HEK293 (cell line): Measurements from ENCODE around the gene PTHLH.

Source experiments
- SCRT1 ChIP-seq: fragments of 450-650 bp; formaldehyde crosslinking; IDR thresholded peaks from 2 replicates; pipeline ENCODE4 v1.5.1; 2016; ENCODE audit warnings: missing biosample characterization, missing genetic modification characterization, borderline replicate concordance
- ZNF514 ChIP-seq: fragments of 450-650 bp; formaldehyde crosslinking; IDR thresholded peaks from 2 replicates; pipeline ENCODE4 v1.5.1; 2016; ENCODE audit warnings: missing biosample characterization, missing genetic modification characterization
- TF ChIP-seq, protein P1 (sequence below): fragments of 450-650 bp; formaldehyde crosslinking; IDR thresholded peaks from 2 replicates; pipeline ENCODE4 v1.5.1; 2016; ENCODE audit warnings: missing biosample characterization, missing genetic modification characterization

DNA sequence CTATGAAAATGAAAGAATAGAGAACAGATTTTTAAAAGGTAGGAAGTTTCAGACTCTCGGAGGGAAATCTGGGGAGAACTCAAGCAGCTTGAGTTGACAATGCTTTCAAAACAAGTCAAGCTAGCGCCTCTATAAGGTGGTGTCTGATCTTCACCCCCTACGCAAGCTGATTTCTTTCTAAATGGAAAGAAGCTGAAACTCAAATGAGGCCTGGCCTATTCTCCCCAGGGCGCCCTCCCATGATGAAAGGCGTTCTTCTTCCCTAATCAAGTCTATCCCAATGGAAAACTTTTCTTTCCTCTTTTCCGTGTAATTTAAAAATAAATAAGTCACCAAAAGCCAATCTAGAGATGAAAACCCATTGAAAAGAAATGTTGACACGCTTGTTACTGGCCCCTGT, 20.6 kb downstream of the PTHLH start:
- TF ChIP-seq SCRT1 (no peak), ZNF514 (no peak)
- TF ChIP-seq, protein P1, sequence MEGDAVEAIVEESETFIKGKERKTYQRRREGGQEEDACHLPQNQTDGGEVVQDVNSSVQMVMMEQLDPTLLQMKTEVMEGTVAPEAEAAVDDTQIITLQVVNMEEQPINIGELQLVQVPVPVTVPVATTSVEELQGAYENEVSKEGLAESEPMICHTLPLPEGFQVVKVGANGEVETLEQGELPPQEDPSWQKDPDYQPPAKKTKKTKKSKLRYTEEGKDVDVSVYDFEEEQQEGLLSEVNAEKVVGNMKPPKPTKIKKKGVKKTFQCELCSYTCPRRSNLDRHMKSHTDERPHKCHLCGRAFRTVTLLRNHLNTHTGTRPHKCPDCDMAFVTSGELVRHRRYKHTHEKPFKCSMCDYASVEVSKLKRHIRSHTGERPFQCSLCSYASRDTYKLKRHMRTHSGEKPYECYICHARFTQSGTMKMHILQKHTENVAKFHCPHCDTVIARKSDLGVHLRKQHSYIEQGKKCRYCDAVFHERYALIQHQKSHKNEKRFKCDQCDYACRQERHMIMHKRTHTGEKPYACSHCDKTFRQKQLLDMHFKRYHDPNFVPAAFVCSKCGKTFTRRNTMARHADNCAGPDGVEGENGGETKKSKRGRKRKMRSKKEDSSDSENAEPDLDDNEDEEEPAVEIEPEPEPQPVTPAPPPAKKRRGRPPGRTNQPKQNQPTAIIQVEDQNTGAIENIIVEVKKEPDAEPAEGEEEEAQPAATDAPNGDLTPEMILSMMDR (tag by site-specific recombination), result no peak
